WERI-Rb-1 (cell line): ENCODE results near the gene EAPP.

Experiments used
- DNase-seq: peaks from one replicate; pipeline ENCODE4 v3.0.0-alpha.2; 2020
- H3K27ac ChIP-seq: fragments of 250-450 bp; sonication (Bioruptor Pico); 2 replicates; pipeline ENCODE4 v1.5.1; 2020; ENCODE audit warnings: mild to moderate bottlenecking, moderate library complexity
- H3K27me3 ChIP-seq: fragments of 250-450 bp; sonication (Bioruptor Pico); 2 replicates; pipeline ENCODE4 v1.5.1; 2021; ENCODE audit warnings: mild to moderate bottlenecking, low read depth, moderate library complexity; ENCODE audit not compliant: insufficient read depth, severe bottlenecking
- H3K36me3 ChIP-seq: fragments of 250-450 bp; sonication (Bioruptor Pico); 2 replicates; pipeline ENCODE4 v1.5.1; 2020; ENCODE audit warnings: mild to moderate bottlenecking, moderate library complexity
- H3K4me3 ChIP-seq: 2 replicates; pipeline ENCODE4 v1.5.1; 2011; ENCODE audit warnings: low read depth, mild to moderate bottlenecking, control low read depth, low read length
- H3K9me3 ChIP-seq: fragments of 250-450 bp; sonication (Bioruptor Pico); 2 replicates; pipeline ENCODE4 v1.5.1; 2021; ENCODE audit warnings: mild to moderate bottlenecking, moderate library complexity; ENCODE audit not compliant: severe bottlenecking
- CTCF ChIP-seq: IDR thresholded peaks from 2 replicates; pipeline ENCODE4 v1.5.1; 2011; ENCODE audit warnings: low read depth, mild to moderate bottlenecking, control low read depth, inconsistent platforms, low read length

The EAPP gene

GRCh38 chr14:34539407-34540180, at the start of gene EAPP:
Gene EAPP, minus strand, starts transcription at chr14:34539701. Its CDS starts 73 bp downstream, at chr14:34539628.
- DNase-seq: peak; percentile 97
- H3K27ac ChIP-seq: peak within 1 kb of the TSS; percentile 92
- no peaks in the 10 kb centered on the region for H3K27me3 ChIP-seq
- TF ChIP-seq CTCF: no peak
- peak within 1 kb of the TSS; percentile 96 for H3K4me3 ChIP-seq
- no peaks in the 10 kb centered on the region for H3K9me3 ChIP-seq
- H3K36me3 ChIP-seq: peaks cover 13% of the 10 kb centered on the region

GRCh38 chr14:34583525-34583924, 44.0 kb upstream of the EAPP start:
- no peak overlapping the region for H3K4me3 ChIP-seq
- no peak for DNase-seq
- H3K36me3 ChIP-seq: peaks cover 50% of the 10 kb centered on the region
- no peaks in the 10 kb centered on the region for H3K9me3 ChIP-seq
- no peak for TF ChIP-seq CTCF
- no peaks in the 10 kb centered on the region for H3K27me3 ChIP-seq
- no peak overlapping the region for H3K27ac ChIP-seq

GRCh38 chr14:34582117-34582680, 42.7 kb upstream of the EAPP start:
- peaks cover 48% of the 10 kb centered on the region for H3K36me3 ChIP-seq
- no peak for DNase-seq
- no peak for TF ChIP-seq CTCF
- no peaks in the 10 kb centered on the region for H3K27me3 ChIP-seq
- no peak overlapping the region for H3K4me3 ChIP-seq
- H3K9me3 ChIP-seq: no peaks in the 10 kb centered on the region
- no peak overlapping the region for H3K27ac ChIP-seq

GRCh38 chr14:34580381-34580780, 40.9 kb upstream of the EAPP start:
- Histone ChIP-seq H3K27ac (no peak overlapping the region), H3K27me3 (no peaks in the 10 kb centered on the region), H3K9me3 (no peaks in the 10 kb centered on the region), H3K4me3 (no peak overlapping the region), H3K36me3 (peaks cover 39% of the 10 kb centered on the region)
- TF ChIP-seq CTCF: no peak
- DNase-seq: no peak

GRCh38 chr14:34571771-34572170, 32.3 kb upstream of the EAPP start:
- no peaks in the 10 kb centered on the region for H3K9me3 ChIP-seq
- H3K27me3 ChIP-seq: no peaks in the 10 kb centered on the region
- no peak for DNase-seq
- H3K36me3 ChIP-seq: peaks cover 36% of the 10 kb centered on the region
- no peak overlapping the region for H3K27ac ChIP-seq
- TF ChIP-seq CTCF: no peak
- no peak overlapping the region for H3K4me3 ChIP-seq

- H3K36me3 ChIP-seq: peaks cover 41% of the 10 kb centered on the region
- DNase-seq: no peak
- no peak overlapping the region for H3K4me3 ChIP-seq
- H3K27me3 ChIP-seq: no peaks in the 10 kb centered on the region
- TF ChIP-seq CTCF: no peak
- no peak overlapping the region for H3K27ac ChIP-seq
- no peaks in the 10 kb centered on the region for H3K9me3 ChIP-seq
Measured at GRCh38 chr14:34569750-34570149, 30.2 kb upstream of the EAPP start.
